Left lobe of liver (tissue), 2 donors: ENCODE data around the gene TRPV4. TPM values are rescaled to one million over a fixed set of nuclear protein-coding genes. Genes with fewer than 3 reads are reported as not detected.

Source experiments
- ATAC-seq: fragments of 200-7000 bp; cut with Tn5 transposase; one replicate; pipeline ENCODE4 v1.9.1; 2020; ENCODE audit warnings: mild to moderate bottlenecking, moderate library complexity
- DNase-seq: peaks from one replicate; pipeline ENCODE4 v3.0.0-alpha.2; 2020; ENCODE audit warnings: low spot score
- total RNA-seq: library from RNA; stranded (reverse); gene quantifications from one replicate; pipeline ENCODE4 v1.2.1, GENCODE V29; 2021
- donor health status: DM: no; HTN: no; CAD: no; lungs with moderate emphysema.
- donor health status: DM: no; HTN: yes; CAD: no.

The TRPV4 gene
- total RNA-seq, 1 donor from 2014 or later: 6.7 TPM

DNA sequence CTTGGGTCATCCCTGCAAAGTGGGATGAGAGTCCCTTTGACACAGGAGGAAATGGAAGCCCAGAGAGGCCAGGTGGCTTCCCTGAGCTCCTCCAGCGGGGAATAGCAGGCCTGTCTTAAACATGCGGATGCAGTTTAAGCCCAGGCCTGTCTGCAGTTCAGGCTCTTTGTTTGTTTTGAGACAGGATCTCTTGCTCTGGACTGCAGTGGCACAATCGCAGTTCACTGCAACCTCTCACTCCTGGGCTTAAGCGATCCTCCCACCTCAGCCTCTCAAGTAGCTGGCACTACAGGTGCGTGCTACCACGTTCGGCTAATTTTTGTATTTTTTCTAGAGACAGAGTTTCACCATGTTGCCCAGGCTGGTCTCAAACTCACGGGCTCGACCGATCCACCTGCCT, 3.5 kb downstream of the TRPV4 start:
- ATAC-seq (peak; percentile 27), DNase-seq (no peak)

DNA sequence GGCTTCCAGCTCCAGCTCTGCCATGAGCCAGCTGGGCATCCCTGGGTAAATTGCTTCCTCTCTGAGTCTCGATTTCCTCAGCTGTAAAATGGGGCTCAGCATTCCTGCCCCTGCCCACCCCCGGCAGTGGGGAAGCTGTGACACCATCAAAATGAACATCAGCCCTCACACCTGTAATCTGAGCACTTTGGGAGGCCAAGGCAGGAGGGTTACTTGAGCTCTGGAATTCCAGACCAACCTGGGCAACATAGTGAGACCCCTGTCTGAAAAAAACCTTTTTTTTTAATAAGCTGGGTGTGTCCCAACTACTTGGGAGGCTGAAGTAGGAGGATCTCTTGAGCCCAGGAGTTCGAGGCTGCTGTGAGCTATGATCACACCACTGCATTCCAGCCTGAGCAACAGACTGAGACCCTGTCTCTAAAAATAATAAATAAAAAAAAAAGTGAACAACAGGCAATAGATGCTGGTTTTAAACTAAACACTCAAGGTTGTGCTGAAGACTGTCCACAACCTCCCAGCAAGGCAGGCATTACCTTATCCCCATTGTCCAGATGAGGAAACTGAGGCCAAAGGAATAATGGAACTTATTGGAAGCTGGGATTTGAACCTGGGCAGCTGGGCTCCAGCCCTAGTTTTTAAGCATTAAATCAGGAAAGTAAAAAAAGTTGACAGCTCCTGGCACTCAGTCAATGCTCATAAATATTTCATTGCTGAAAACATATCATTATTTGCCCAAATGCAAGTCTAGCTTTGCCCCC, 4.3 kb downstream of the TRPV4 start:
- no peak for ATAC-seq
- no peak for DNase-seq

DNA sequence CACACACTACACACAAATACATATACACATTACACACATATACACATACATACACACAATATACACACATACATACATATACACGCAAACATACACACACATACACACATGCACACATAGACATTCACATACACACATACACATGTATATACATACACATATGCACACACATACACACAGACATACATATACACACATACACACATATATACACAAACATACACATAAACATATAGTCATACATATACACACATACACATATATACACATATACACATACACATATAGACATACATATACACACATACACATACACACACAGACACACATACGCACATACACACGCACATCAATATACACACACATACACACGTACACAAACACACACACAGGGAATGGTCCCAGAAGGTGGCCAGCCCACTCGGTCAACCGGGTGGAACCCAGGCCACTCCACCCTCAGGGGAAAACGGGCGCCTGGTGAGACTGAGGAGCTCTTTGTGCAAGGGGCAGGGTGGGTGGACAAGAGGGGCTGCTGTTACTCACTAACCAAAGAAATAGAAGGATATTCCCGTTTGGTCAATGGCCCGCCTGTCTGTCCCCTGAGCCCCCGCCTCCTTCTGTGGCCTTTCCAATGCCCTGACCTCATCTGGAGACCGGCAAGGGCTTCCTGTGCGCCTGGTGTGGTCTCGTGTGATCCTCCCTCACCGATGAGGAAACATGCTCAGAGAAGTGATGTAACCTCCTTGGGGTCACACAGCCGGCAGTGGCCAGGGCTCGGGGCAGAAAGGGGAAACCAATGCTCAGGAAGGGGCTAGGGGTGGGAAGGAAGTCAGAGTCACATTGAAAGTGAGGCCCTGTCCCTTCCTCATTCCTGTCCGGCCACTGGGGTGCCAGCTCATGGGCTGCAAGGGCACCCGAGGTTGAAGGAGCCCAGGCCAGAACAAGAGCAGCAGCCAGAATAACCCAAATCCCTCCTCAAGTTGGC, 5.3 kb downstream of the TRPV4 start:
- no peak for ATAC-seq
- DNase-seq: peak; percentile 62

DNA sequence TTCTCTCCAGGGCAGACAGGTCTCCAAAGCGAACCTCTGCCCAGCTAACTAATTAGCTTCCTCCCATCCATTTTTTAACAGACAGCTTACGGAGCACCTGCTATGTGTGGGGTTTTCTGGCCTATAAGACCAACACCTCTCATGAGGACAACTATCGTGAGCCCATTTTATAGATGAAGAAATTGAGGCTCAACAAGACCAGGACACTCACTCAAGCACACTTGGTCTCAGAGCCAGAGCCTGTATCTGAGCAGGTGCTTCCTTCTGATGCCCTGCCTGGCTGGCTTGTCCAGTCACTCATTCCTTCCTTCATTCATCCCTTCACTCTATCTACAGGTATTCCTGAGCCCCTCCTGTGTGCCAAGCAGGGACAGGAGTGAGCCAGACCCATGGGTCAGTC, 6.1 kb downstream of the TRPV4 start:
- no peak for ATAC-seq
- DNase-seq: no peak

DNA sequence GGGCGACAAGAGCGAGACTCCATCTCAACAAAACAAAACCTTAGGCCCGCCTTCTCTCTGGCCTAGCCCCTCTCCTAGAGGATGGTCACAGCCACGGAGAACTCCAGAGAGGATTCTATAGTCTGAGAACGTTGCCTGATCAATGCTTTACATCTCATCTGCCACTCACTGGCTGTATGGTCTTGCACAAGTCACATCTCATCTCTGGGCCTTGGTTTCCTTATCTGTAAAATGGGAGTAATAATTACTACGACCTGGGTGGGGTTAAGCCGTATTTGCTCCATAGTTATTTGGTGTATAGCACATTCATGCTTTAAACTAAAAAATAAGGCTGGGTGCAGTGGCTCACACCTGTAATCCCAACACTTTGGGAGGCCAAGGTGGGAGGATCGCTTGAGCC, 8.5 kb downstream of the TRPV4 start:
- DNase-seq (no peak), ATAC-seq (no peak)

DNA sequence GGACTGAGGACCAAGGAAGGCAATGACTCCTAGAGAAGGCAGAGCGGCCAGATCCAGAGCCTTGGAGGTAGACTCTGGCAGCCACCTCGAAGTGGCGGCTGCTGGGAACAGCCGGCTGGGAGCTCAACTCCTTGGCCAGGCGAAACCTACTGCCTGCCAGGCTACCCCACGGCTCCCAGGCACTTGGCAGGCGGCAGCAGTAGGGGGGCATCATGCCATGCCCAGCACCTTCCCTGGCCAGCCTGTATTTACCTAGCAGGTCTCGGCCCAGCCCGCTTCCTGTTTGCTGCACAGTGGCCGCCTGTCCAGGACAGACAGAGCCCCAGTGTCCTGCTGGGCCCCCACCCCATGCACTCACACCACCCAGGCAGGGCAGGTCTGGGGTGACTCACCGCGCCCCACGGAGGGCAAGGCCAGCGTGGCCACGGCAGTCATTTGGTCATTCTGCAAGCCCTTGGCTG, 10.2 kb downstream of the TRPV4 start:
- ATAC-seq (peak; percentile 88), DNase-seq (peak; percentile 83)

DNA sequence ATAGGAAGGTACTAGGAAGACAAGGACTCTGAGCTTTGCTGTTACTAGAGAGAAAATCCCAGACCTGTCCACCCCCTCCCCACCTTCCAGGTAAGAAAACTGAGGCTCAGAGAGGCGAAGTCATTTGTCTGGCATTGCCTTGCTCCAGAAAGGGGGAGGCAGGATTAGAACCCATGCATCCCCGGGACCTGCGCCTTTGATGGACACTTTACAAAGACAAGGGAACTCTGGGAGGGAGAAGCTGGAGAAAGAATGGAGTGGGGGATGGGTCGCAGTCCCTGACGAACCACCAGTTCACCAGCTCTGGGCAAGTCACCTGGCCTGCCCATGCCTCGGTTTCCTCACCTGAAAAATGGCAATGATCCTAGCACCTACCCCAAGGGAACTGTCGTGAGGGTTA, 10.8 kb downstream of the TRPV4 start:
- DNase-seq (no peak), ATAC-seq (no peak)

DNA sequence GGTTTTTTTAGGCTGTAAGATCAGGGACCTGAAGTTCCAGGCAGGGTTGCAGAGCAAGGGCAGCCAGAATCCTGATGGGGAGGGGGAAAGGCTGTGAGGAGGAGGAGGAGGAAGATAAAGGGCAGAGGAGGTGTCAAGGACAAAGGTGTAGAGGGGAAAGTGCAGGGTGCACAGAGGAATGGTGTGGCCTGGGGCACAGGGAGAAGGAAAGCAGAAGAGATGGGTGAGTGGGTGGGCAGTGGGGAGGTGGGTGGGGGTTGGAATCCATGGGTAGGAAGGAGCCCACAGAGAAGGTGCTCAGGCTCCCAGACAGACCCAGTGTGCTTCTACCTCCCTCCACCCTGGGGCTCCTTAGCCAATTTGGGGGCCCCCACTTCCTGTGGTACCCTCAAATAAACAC, 11.2 kb downstream of the TRPV4 start:
- ATAC-seq (no peak), DNase-seq (no peak)

DNA sequence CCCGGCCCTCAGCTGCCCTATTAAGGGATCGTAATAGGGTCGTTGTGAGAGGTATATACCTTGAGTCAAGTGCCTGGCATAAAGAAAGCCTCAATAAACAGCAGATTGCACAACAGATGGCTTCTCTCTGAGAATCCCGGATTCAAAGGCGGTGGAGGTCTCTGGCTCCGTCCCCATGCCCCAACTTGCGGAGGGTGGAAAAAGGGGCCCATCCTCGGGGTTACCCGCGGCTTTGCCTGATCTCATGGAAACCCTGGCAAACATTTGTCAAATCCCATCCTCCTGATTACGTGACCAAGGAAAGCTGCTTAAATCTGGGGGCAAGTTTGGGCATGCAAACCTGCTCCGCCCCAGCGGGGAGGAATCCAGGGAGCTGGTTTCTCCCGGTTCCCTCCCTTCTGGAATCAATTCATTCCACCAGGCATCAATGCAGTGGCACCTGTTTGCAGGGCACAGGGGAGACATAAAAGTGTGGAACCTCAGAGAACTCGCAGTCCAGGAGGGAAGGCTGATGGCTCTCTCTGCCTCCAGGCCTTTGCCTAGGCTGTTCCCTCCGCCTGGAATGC, 12.3 kb downstream of the TRPV4 start:
- ATAC-seq: no peak
- DNase-seq: no peak

DNA sequence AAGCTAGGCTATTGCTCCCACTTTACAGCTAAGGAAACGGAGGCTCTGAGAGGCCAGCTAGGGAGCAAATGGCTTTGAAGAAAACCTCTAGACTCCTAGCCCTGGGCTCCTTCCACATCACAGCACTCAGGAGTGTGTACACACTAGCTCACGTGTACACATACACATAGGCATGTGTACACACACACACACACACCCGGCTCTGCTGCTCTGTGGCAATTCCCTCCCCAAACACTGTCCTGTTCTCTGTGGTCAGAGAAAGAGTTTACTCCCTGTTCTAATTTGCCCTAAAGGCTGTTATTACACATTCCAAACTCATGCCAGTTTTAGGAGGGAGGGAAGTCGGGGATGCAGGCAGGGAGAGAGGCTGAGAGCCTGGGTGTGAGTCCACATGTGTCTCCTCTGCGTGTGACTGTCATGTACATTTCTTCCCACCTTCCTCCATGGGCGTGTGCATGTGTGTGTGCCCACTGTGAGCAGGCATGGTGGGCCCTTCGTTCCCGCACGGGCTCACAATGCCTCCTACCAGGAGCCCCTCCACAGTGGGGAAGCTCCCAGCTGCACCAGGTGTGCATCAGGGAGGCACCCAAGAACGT, 14.2 kb downstream of the TRPV4 start:
- no peak for DNase-seq
- no peak for ATAC-seq

DNA sequence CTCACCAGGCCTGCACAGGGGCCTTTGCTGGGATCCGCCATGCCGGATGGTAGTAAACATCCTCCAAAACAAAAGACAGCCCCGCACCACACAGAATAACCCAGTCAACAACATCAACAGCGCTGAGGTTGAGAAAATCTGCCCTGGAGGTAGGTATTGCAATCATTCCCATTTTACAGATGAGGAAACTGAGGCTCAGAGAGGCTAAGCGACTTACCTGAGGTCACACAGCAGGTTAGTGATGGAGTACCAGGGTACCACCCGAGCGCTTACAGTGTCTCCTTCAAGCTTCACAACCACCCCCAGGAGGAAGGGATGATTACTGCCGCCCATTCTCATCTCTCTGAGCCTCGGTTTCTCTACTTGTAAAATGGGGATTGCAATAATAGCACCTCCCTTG, 14.9 kb downstream of the TRPV4 start:
- DNase-seq: no peak
- ATAC-seq: no peak

DNA sequence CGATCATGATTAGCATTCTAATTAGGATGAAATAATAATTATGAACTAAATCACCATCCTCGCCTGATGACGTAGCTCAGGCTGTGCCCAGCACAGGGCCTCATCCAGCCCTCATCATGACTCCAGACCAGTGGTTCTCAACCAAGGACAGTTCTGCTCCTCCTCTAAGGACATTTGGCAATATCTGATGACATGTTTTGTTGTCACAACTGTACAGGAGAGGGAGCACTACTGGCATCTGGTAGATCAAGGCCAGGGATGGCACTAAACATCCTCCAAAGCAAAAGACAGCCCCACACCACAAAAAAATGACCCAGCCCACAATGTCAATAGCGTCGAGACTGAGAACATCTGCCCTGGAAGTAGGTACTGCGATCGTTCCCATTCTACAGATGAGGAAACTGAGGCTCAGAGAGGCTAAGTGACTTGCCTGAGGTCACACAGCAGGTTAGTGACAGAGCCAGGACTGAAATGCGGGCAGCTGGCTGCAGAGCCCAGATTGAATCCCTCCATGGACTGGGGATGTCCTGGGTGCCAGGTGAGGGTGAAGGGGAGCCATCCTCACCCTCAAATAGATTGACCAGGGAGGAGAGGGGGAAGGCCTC, 15.5 kb downstream of the TRPV4 start:
- ATAC-seq (peak; percentile 21), DNase-seq (no peak)

DNA sequence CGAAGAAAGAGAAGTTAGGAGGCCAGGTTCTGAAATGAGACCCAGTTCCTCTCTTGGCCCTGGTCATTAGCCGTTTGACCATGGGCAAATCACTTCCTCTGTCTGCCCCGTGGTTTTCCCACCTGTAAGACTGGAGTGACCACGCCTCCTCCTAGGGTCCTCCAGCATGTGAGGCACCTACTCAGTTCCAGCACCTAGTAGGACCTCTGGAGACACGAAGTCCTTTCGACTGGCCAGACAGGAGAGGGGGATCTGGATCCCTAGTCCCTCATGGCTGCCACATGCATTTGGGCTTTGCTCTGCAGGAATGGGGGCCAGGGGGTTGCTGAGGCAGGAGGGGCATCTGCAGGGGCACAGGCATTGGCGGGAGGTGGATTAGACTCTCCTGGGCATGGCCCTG, 16.3 kb downstream of the TRPV4 start:
- DNase-seq (no peak), ATAC-seq (no peak)

DNA sequence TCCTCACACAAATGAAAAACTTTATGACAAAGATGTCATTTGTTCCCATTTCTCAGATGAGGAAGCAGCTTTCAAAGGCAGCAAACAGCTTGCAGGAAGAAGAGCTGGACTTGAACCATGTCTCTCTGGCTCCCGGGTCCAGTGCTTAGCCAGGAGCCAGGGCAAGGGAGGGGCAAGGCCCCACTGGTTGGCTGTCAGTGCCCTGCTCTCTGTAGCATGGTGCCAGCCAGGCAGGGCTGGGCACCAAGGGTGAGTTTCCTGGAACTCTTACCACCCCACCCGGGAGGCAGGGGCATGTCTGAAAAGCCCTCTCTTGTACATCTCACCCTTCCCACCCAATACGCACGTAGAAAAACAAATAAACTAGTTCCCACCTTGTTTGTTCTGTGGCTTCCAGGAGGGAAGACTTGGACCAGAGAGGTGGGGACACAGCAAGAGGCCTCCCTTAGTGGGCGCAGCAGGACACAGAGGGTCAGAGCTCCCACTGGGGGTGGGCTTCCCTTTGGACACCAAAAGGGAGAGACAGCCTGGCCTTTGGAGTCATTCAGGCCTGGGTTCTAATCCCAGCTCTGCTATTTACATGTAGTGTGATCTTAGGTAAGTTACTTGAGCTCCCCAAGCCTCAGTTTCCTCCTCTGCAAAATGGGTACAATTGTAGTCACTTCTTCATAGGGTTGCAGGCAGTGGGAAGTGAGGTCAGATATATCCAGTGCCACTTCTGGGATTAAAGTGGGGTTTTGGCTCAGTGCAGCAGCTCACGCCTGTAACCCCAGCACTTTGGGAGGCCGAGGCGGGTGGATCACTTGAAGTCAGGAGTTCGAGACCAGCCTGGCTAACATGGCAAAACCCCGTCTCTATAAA, 17.2 kb downstream of the TRPV4 start:
- peak; percentile 47 for ATAC-seq

DNA sequence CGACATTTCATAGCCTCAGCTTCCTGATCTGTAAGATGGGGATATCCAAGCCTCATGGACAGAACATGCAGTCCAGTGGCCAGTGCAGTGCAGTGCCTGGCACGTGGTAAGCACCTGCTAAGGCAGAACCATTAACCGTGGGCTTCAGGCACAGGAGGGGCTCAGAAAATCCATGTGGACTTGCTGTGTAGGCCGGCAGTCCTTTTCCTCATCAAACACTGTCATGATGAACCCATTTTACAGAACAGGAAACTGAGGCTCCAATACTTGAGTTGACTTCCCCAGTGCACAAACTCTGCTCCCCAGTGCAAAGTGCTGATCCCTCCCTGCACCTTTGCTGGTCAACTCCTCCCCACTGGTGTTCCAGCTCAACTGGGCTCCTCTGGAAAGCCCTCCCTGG, 18.0 kb downstream of the TRPV4 start:
- DNase-seq: no peak
- ATAC-seq: no peak

More for the DNA sequence above, 17.2 kb downstream of the TRPV4 start:
- no peak for DNase-seq

DNA sequence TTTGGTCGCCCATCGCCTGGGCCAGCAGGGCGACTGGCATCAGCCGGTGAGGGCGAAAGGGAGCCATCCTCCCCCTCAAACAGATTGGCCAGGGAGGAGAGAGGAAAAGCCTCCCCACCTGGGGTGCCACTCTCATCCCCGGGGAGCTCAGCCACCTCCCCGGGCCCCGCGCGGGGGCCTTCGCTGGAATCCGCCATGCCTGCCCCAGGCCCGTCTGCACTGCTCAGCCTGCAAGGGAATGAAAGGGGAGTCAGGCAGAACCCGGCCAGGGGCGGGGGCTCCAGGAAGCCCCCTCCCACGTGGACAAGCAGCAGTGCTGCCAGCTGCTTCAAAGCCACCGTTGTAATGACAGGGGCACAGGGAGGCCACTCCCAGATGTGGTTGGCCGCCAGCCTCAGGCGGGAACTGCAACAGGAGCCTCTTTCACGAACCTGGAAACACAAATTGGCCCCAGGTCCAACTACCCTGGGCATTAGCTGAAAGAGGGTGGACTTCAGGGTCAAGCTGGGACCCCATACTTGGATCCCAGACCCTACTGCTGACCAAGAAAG, 18.5 kb downstream of the TRPV4 start:
- ATAC-seq: no peak
- DNase-seq: no peak

DNA sequence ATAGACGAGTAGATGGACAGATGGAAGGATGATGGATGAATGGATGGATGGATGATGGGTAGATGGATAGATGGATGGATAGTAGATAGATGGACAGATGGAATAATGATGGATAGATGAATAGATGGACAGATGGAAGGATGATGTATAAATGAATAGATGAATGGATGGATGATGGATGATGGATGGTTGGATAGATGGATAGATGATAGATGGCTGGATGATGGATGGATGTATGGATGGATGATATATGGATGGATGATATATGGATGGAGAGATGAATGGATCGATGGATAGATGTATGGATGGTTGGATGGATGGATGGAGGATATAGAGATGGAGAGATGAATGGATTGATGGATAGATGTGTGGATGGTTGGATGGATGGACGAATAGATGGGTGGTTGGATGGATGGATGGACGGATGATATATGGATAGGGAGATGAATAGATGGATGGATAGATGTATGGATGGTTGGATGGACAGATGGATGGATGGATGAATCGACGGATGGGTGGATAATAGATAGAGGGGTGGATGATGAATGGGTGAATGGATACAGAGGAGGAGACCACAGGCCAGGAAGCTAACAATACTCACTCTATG, 19.3 kb downstream of the TRPV4 start:
- no peak for DNase-seq
- ATAC-seq: no peak

DNA sequence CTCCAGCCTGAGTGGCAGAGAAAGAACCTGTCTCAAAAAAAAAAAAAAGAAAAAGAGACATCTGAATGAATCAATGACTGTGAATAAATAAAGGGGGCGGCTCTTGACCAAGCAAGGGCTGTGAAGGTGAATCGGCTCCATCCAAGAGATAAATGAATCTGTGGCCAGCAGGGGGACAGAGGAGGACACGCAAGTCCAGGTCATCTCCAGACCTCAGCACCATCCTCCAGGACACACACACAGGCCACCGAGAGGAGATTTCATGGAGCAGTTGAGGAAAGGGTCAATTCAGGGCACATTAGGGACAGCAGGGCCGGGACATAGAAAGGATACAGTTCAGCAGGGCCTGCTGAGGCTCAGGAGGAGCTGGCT, 21.6 kb downstream of the TRPV4 start:
- ATAC-seq (peak; percentile 73), DNase-seq (no peak)

DNA sequence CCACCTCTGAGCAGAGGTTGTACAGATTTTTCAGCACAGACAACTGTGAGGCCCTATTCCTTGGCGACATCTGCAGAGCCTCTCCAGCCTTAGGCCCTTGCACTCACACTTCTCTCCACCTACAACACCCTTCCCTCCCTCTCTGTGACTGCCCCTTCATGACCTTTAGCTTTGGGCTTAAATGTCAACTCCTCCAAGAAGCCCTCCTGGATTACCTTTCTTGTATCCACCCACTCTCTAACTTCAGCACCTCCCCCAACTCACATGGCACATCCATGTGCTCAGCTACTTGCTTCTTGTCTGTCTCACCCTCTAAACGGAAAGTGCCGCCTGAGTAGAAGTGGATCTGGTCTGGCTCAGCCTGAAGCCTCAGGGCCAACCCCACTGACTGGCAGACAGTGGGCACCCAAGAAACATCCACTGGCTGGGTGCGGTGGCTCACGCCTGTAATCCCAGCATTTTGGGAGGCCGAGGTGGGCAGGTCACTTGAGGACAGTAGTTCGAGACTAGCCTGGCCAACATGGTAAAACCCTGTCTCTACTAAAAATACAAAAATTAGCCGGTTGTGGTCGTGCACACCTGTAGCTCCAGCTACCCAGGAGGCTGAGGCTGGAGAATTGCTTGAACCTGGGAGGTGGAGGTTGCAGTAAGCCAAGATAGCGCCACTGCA, 22.1 kb downstream of the TRPV4 start:
- DNase-seq (no peak), ATAC-seq (no peak)
